T-cell (primary cell): ENCODE results near the gene SOX15. TPM values are rescaled to one million over a fixed set of nuclear protein-coding genes. Genes with fewer than 3 reads are reported as not detected.

Experiments used
- ATAC-seq, 4 experiments: fragments of 200-7000 bp in 3 of 4; fragments of 150-1000 bp in 1 of 4; cut with Tn5 transposase; replicated peaks in 1 of 4; 1 replicate in 3 of 4; 2 replicates in 1 of 4; pipeline ENCODE4 v1.10.0; 2021; ENCODE audit warnings: moderate library complexity in 3 of 4, mild to moderate bottlenecking in 2 of 4, moderate number of reproducible peaks in 1 of 4
- CTCF ChIA-PET, 2 donors: fragments of 300-600 bp; sonication (Branson Sonifier 250); formaldehyde crosslinking; loops; one replicate each; lab custom pipeline; 2022; ENCODE audit warnings: antibody characterized with exemption in 2 of 2; lab: Charles Lee
- POLR2A ChIA-PET, 2 donors: fragments of 300-600 bp; sonication (Branson Sonifier 250); formaldehyde crosslinking; loops; one replicate each; lab custom pipeline; 2022; ENCODE audit warnings: antibody characterized with exemption in 2 of 2; lab: Charles Lee
- DNase-seq, 35 experiments: peaks; one replicate each; pipeline versions ENCODE4 v3.0.0 to v3.0.0-alpha.2; 2013 to 2023
- H3K27ac ChIP-seq: one replicate; pipeline ENCODE4 v1.5.1; 2013; ENCODE audit warnings: low read length
- H3K27me3 ChIP-seq, 2 experiments: replicated peaks in 1 of 2; 1 replicate in 1 of 2; 2 replicates in 1 of 2; pipeline versions ENCODE4 v1.6.1 to v1.7.0; 2013; ENCODE audit warnings: low read length in 1 of 2, mixed read lengths in 1 of 2; ENCODE audit not compliant: control insufficient read depth in 2 of 2, insufficient read depth in 2 of 2; ENCODE audit errors: extremely low read depth in 1 of 2
- H3K36me3 ChIP-seq, 2 donors: 1 replicate in 1 of 2; 2 replicates in 1 of 2; pipeline versions ENCODE4 v1.6.1 to v1.7.0; 2013; ENCODE audit warnings: low read length in 1 of 2; ENCODE audit not compliant: control insufficient read depth in 2 of 2, insufficient read depth in 1 of 2; ENCODE audit errors: extremely low read depth in 1 of 2
- H3K4me1 ChIP-seq, 2 experiments: 1 replicate in 1 of 2; 2 replicates in 1 of 2; pipeline versions ENCODE4 v1.6.1 to v1.7.0; 2013; ENCODE audit warnings: low read length in 2 of 2, mixed read lengths in 1 of 2; ENCODE audit not compliant: insufficient read depth in 2 of 2, control insufficient read depth in 1 of 2; ENCODE audit errors: extremely low read depth in 1 of 2
- H3K4me3 ChIP-seq, 2 donors: 1 replicate in 1 of 2; 2 replicates in 1 of 2; pipeline versions ENCODE4 v1.5.1 to v1.7.0; 2013; ENCODE audit warnings: mild to moderate bottlenecking in 2 of 2, low read length in 1 of 2, moderate library complexity in 1 of 2; ENCODE audit not compliant: control insufficient read depth in 1 of 2; ENCODE audit errors: extremely low read depth in 1 of 2
- H3K9me3 ChIP-seq: 2 replicates; pipeline ENCODE4 v1.7.0; 2013
- H3K27ac Mint-ChIP-seq, 2 donors: one replicate each; pipeline ENCODE4 v1.8.0; 2020 to 2021; ENCODE audit warnings: mild to moderate bottlenecking in 2 of 2, mixed read lengths in 2 of 2
- H3K27me3 Mint-ChIP-seq, 2 donors: one replicate each; pipeline ENCODE4 v1.8.0; 2021 to 2022; ENCODE audit warnings: mixed read lengths in 2 of 2
- H3K36me3 Mint-ChIP-seq: one replicate; pipeline ENCODE4 v1.8.0; 2021; ENCODE audit warnings: mixed read lengths
- H3K4me1 Mint-ChIP-seq, 3 donors: one replicate each; pipeline ENCODE4 v1.8.0; 2020 to 2022; ENCODE audit warnings: mixed read lengths in 3 of 3, mild to moderate bottlenecking in 1 of 3
- H3K4me3 Mint-ChIP-seq, 3 donors: one replicate each; pipeline ENCODE4 v1.8.0; 2020 to 2022; ENCODE audit warnings: mild to moderate bottlenecking in 3 of 3, mixed read lengths in 3 of 3, moderate library complexity in 3 of 3
- H3K9me3 Mint-ChIP-seq, 3 donors: one replicate each; pipeline ENCODE4 v1.8.0; 2020 to 2022; ENCODE audit warnings: mixed read lengths in 3 of 3
- WGBS: methylation state at CpG from one replicate; pipeline ENCODE4 v1.1.5; 2013; ENCODE audit warnings: missing lambda C conversion rate; ENCODE audit not compliant: insufficient coverage; 5-methylcytosine and 5-hydroxymethylcytosine counted together
- total RNA-seq, 35 experiments: library from RNA in 6 of 35; stranded (reverse) in 6 of 35; fragments of 120-200 nt in 1 of 35; gene quantifications; one replicate each; pipeline versions ENCODE4 v1.2.1 to v1.2.4 and lab custom pipeline; 2013 to 2026

The SOX15 gene
- total RNA-seq, 5 donors from 2014 or later (not counting 1 experiment from before 2014, with no cell fraction given), result 0.70 to 1.2 (median 1.1) TPM; not detected in 2

DNA sequence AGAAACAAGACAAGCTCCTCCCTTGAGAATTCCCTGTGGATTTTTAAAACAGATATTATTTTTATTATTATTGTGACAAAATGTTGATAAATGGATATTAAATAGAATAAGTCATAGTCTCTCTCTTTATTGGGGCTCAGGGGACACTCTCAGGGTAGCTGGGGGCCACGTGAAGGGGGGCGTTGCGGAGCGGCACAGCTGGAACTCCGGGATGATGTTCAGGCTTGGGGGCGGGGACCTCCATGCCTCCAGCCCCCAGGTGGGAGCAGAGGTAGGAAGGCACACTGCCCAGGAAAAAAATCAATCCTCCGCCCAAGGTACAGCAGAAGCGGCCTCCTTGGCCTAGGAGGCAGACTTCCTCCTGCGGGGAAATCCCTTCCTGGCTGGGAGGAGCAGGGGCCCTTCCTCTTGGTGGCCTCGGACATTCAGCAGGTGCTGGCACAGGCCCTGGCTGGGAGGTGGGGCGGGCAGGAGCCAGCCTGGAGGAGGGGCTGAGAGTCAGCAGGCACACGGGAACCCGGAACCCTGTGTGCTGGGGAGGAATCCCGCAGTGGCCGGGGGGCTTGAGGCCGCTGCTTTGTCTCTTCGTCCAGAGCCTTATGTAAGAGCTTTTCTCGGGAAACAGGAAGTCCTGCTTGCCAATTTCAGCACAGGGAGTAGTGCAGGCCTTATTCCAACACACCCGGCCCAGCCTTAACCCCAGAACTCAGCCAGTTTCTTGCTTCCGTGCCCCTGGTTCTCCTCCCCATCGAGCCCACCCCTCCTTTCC lies 31.9 kb downstream of the SOX15 start:
- Histone ChIP-seq H3K27ac (peak overlapping the region; percentile 17), H3K9me3 (no peaks in the 10 kb centered on the region), H3K27me3 (no peaks in the 10 kb centered on the region), H3K4me1 (peaks cover 23 to 67% of the 10 kb centered on the region in 2 experiments), H3K36me3 (peaks cover 0 to 9% of the 10 kb centered on the region in 2 donors), H3K4me3 (peak overlapping the region in 1 of 2 donors; percentile 11)
- no peaks in the 10 kb centered on the region for H3K9me3 Mint-ChIP-seq
- 38% methylated on average over 15 of the region's 21 CpGs for WGBS
- peak in 3 of 35 experiments; percentile 12 to 48 (median 20) for DNase-seq
- ChIA-PET POLR2A (no interaction called here), CTCF (no interaction called here)
- H3K36me3 Mint-ChIP-seq, result peaks cover 25% of the 10 kb centered on the region
- peak overlapping the region; percentile 73 to 78 for H3K27ac Mint-ChIP-seq
- ATAC-seq, result no peak
- H3K4me1 Mint-ChIP-seq, result peaks cover 51 to 78% (median 64%) of the 10 kb centered on the region in 3 donors
- peak overlapping the region in 1 of 3 donors; percentile 87 for H3K4me3 Mint-ChIP-seq
- H3K27me3 Mint-ChIP-seq, result no peaks in the 10 kb centered on the region

DNA sequence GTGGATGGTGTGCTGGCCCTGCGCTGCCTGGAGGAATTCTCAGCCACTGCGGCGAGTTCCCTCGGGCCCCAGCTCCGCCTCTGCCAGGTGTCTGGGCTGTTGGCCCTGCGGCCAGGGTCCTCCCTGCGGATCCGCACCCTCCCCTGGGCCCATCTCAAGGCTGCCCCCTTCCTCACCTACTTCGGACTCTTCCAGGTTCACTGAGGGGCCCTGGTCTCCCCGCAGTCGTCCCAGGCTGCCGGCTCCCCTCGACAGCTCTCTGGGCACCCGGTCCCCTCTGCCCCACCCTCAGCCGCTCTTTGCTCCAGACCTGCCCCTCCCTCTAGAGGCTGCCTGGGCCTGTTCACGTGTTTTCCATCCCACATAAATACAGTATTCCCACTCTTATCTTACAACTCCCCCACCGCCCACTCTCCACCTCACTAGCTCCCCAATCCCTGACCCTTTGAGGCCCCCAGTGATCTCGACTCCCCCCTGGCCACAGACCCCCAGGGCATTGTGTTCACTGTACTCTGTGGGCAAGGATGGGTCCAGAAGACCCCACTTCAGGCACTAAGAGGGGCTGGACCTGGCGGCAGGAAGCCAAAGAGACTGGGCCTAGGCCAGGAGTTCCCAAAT lies 32.6 kb downstream of the SOX15 start:
- DNase-seq (no peak), ATAC-seq (no peak)
- H3K36me3 Mint-ChIP-seq, result peaks cover 21% of the 10 kb centered on the region
- no peaks in the 10 kb centered on the region for H3K9me3 Mint-ChIP-seq
- Histone ChIP-seq H3K9me3 (no peaks in the 10 kb centered on the region), H3K4me1 (peaks cover 21 to 67% of the 10 kb centered on the region in 2 experiments), H3K27me3 (no peaks in the 10 kb centered on the region), H3K27ac (no peak overlapping the region), H3K36me3 (peaks cover 0 to 9% of the 10 kb centered on the region in 2 donors), H3K4me3 (no peak overlapping the region)
- CTCF ChIA-PET, result interaction anchor here (0.6 to 0.7 kb wide), 2 partner anchors 25 to 130 kb away, joined by 3 read pairs; partner anchors contain the start of gene TP53 (in 1 of the 2)
- H3K27me3 Mint-ChIP-seq, result no peaks in the 10 kb centered on the region
- H3K27ac Mint-ChIP-seq, result no peak overlapping the region
- POLR2A ChIA-PET, result no interaction called here
- peaks cover 50 to 78% (median 64%) of the 10 kb centered on the region in 3 donors for H3K4me1 Mint-ChIP-seq
- H3K4me3 Mint-ChIP-seq, result peak overlapping the region in 1 of 3 donors; percentile 87
- WGBS, result 90% methylated on average over 18 of the region's 19 CpGs

DNA sequence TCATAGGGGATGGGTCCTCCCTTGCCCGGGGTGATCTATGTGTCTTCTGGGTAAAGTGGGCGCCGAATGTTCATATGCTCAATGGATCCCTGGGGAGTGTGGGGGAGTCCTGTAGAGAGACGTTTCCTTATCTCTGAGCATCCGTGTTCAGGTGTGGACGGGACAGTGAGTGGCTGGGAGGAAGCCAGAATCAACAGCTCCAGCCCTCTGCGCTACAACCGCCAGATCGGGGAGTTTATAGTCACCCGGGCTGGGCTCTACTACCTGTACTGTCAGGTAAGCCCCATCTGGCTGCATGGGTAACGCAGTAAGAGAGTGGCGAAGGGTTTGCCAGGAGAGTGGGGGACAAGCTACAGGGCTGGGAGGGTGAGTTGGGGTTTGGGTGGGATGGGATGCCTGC lies 33.3 kb downstream of the SOX15 start:
- DNase-seq (no peak), ATAC-seq (no peak)
- Histone ChIP-seq H3K4me1 (peaks cover 21 to 70% of the 10 kb centered on the region in 2 experiments), H3K27ac (no peak overlapping the region), H3K27me3 (no peaks in the 10 kb centered on the region), H3K9me3 (no peaks in the 10 kb centered on the region), H3K36me3 (peaks cover 0 to 9% of the 10 kb centered on the region in 2 donors), H3K4me3 (no peak overlapping the region)
- Mint-ChIP-seq H3K9me3 (no peaks in the 10 kb centered on the region), H3K4me3 (peak overlapping the region in 1 of 3 donors; percentile 24), H3K36me3 (peaks cover 21% of the 10 kb centered on the region), H3K27ac (peak overlapping the region; percentile 52 to 79), H3K4me1 (peaks cover 56 to 84% (median 70%) of the 10 kb centered on the region in 3 donors), H3K27me3 (no peaks in the 10 kb centered on the region)
- WGBS, result 95% methylated on average over 11 of the region's 12 CpGs
- POLR2A ChIA-PET, result no interaction called here
- CTCF ChIA-PET, result interaction anchor here (0.6 to 0.7 kb wide), 2 partner anchors 24 to 131 kb away, joined by 3 read pairs; partner anchors contain the start of gene TP53 (in 1 of the 2)

- WGBS, result 91% methylated on average over 10 of the region's 10 CpGs
- POLR2A ChIA-PET, result no interaction called here
- Histone ChIP-seq H3K36me3 (peaks cover 0 to 13% of the 10 kb centered on the region in 2 donors), H3K27me3 (no peaks in the 10 kb centered on the region), H3K27ac (peak overlapping the region; percentile 45), H3K4me1 (peaks cover 25 to 74% of the 10 kb centered on the region in 2 experiments), H3K9me3 (no peaks in the 10 kb centered on the region), H3K4me3 (no peak overlapping the region)
- DNase-seq, result no peak
- no peaks in the 10 kb centered on the region for H3K9me3 Mint-ChIP-seq
- H3K4me3 Mint-ChIP-seq, result peak overlapping the region in 1 of 3 donors; percentile 22
- peaks cover 21% of the 10 kb centered on the region for H3K36me3 Mint-ChIP-seq
- ATAC-seq, result no peak
- peaks cover 58 to 89% (median 73%) of the 10 kb centered on the region in 3 donors for H3K4me1 Mint-ChIP-seq
- H3K27me3 Mint-ChIP-seq, result no peaks in the 10 kb centered on the region
- peak overlapping the region; percentile 58 to 83 for H3K27ac Mint-ChIP-seq
- CTCF ChIA-PET, result interaction anchor here (0.6 kb wide), 3 partner anchors 66 to 168 kb away, joined by 3 to 10 read pairs (median 5); no protein-coding TSS in a partner anchor
Observed at GRCh38 chr17:7555320-7555948, 34.5 kb downstream of the SOX15 start.

- H3K4me1 ChIP-seq, result peaks cover 37 to 80% of the 10 kb centered on the region in 2 experiments
Observed at GRCh38 chr17:7553356-7553755, 36.5 kb downstream of the SOX15 start.

More at GRCh38 chr17:7553356-7553755, 36.5 kb downstream of the SOX15 start:
- peaks cover 65 to 89% (median 70%) of the 10 kb centered on the region in 3 donors for H3K4me1 Mint-ChIP-seq
- WGBS, result no CpG with 5 or more reads among the region's 1 CpG
- ATAC-seq, result no peak
- peaks cover 21% of the 10 kb centered on the region for H3K36me3 Mint-ChIP-seq
- peak overlapping the region; percentile 92 for H3K27ac Mint-ChIP-seq
- no peak overlapping the region for H3K4me3 ChIP-seq
- no peaks in the 10 kb centered on the region for H3K27me3 ChIP-seq
- DNase-seq, result no peak
- H3K27ac ChIP-seq, result peak overlapping the region; percentile 65
- H3K36me3 ChIP-seq, result peaks cover 6 to 17% of the 10 kb centered on the region in 2 donors
- H3K27me3 Mint-ChIP-seq, result no peaks in the 10 kb centered on the region
- H3K9me3 Mint-ChIP-seq, result no peaks in the 10 kb centered on the region
- POLR2A ChIA-PET, result no interaction called here
- CTCF ChIA-PET, result interaction anchor here in 1 of 2 donors (0.5 kb wide), 1 partner anchor 197 kb away, joined by 3 read pairs; no protein-coding TSS in a partner anchor
- no peaks in the 10 kb centered on the region for H3K9me3 ChIP-seq
- peak overlapping the region in 1 of 3 donors; percentile 89 for H3K4me3 Mint-ChIP-seq
